Heart left ventricle (tissue), 16 donors: ENCODE data around the gene SMG7. TPM values are rescaled to one million over a fixed set of nuclear protein-coding genes. Genes with fewer than 3 reads are reported as not detected.

ENCODE experiments used
- ATAC-seq, 4 donors: fragments of 200-7000 bp; cut with Tn5 transposase; one replicate each; pipeline ENCODE4 v1.9.1; 2020 to 2022; ENCODE audit warnings: moderate library complexity in 4 of 4, mild to moderate bottlenecking in 3 of 4, moderate number of reproducible peaks in 1 of 4
- DNase-seq, 5 donors: peaks; one replicate each; pipeline ENCODE4 v3.0.0-alpha.2; 2020
- H3K27ac ChIP-seq, 12 donors: fragments of 200-600 bp; sonication (generic) in 4 of 12; one replicate each; pipeline versions ENCODE4 v1.5.0 to v1.8.0; 2016 to 2022; ENCODE audit warnings: mild to moderate bottlenecking in 2 of 12
- H3K27me3 ChIP-seq, 9 donors: fragments of 200-600 bp; sonication (generic) in 2 of 9; one replicate each; pipeline versions ENCODE4 v1.5.1 to v1.8.0; 2016 to 2022; ENCODE audit warnings: mild to moderate bottlenecking in 3 of 9
- H3K36me3 ChIP-seq, 9 donors: fragments of 200-600 bp; sonication (generic) in 2 of 9; one replicate each; pipeline versions ENCODE4 v1.5.0 to v1.8.0; 2018 to 2022; ENCODE audit warnings: mild to moderate bottlenecking in 2 of 9
- H3K4me1 ChIP-seq, 12 donors: fragments of 200-600 bp; sonication (generic) in 4 of 12; one replicate each; pipeline versions ENCODE4 v1.5.0 to v1.8.0; 2016 to 2022; ENCODE audit warnings: mild to moderate bottlenecking in 3 of 12
- H3K4me3 ChIP-seq, 12 donors: fragments of 200-600 bp; sonication (generic) in 4 of 12; one replicate each; pipeline versions ENCODE4 v1.5.0 to v1.8.0; 2017 to 2022; ENCODE audit warnings: mild to moderate bottlenecking in 9 of 12, moderate library complexity in 4 of 12
- H3K9me3 ChIP-seq, 12 donors: fragments of 200-600 bp; sonication (generic) in 4 of 12; one replicate each; pipeline versions ENCODE4 v1.5.0 to v1.8.0; 2016 to 2022; ENCODE audit warnings: mild to moderate bottlenecking in 1 of 12
- POLR2A ChIP-seq, 2 donors: fragments of 450-650 bp; IDR thresholded peaks; one replicate each; pipeline ENCODE4 v1.6.1; 2017; ENCODE audit warnings: antibody characterized with exemption in 2 of 2, mild to moderate bottlenecking in 2 of 2, moderate library complexity in 2 of 2
- WGBS, 4 donors: extraction: QIAGEN DNeasy Blood & Tissue Kit in 2 of 4; methylation state at CpG; one replicate each; pipeline versions ENCODE4 v1.1.5 to v1.1.7; 2013 to 2018; 5-methylcytosine and 5-hydroxymethylcytosine counted together
- intact Hi-C, 10 donors: fragments of 100-400 bp; cut with DNase I; formaldehyde crosslinking; loops; one replicate each; pipeline versions ENCODE4 v1.11.1 to v1.14.2; 2022
- polyA plus RNA-seq, 2 donors: library from polyadenylated mRNA; stranded (reverse); fragments of 200-250 nt; gene quantifications; one replicate each; pipeline ENCODE4 v1.2.3, GENCODE V29; 2013
- total RNA-seq, 9 donors: library from RNA; depleted of rRNA in 2 of 9; stranded (reverse); fragments of >200 nt in 2 of 9; fragmentation: NEBNext Ultra II Directional in 3 of 9; extraction: Animal tissue kit (Norgen Biotek cat#: 25700) in 3 of 9; gene quantifications; one replicate each; pipeline versions ENCODE4 v1.1.0 to v1.2.4, GENCODE V29; 2016 to 2023
- TF ChIP-seq, protein P1 (sequence below), 12 donors: fragments of 200-600 bp; sonication (generic) in 4 of 12; IDR thresholded peaks; one replicate each; pipeline versions ENCODE4 v1.5.0 to v1.8.0; 2018 to 2022; ENCODE audit warnings: antibody characterized with exemption in 12 of 12, mild to moderate bottlenecking in 5 of 12
- donor health status: ischemic (EF 13 %, LVEDD 7.1; RV severe dilation, severe dysfunction).
- donor health status: healthy with polysubstance abuse.
- donor health status: DM: no; HTN: yes; CAD: no.
- donor health status: DM: no; HTN: no; CAD: no.
- donor health status: ischemic (EF 25% LVEDD 6.9; RV normal size, moderate dysfunction).
- donor health status: ischemic (EF 25% LVEDD 5.7; RV mildly dilated, moderate dysfunction).
- donor health status: healthy.
- donor health status: DM: yes; HTN: yes; CAD: no.
- donor health status: ischemic (EF 35%, LVEDD 5.7; RV mildly dilated, moderate dysfunction).
- donor health status: nonischemic (EF 11% LVEDD 7.7; RV severe dilation, severe dysfunction).
- donor health status: DM: yes; HTN: yes; CAD: no.
- donor health status: PGD.
- donor health status: ischemic (EF 29% LVEDD 5.4; RV normal size, mild dysfunction).
- donor health status: nonischemic (EF 23%, LVEDD 6.1; RV moderate dilation, normal function).

SMG7 gene
- total and polyA plus RNA-seq, 11 donors = 15.3 to 55.0 (median 38.3) TPM

DNA sequence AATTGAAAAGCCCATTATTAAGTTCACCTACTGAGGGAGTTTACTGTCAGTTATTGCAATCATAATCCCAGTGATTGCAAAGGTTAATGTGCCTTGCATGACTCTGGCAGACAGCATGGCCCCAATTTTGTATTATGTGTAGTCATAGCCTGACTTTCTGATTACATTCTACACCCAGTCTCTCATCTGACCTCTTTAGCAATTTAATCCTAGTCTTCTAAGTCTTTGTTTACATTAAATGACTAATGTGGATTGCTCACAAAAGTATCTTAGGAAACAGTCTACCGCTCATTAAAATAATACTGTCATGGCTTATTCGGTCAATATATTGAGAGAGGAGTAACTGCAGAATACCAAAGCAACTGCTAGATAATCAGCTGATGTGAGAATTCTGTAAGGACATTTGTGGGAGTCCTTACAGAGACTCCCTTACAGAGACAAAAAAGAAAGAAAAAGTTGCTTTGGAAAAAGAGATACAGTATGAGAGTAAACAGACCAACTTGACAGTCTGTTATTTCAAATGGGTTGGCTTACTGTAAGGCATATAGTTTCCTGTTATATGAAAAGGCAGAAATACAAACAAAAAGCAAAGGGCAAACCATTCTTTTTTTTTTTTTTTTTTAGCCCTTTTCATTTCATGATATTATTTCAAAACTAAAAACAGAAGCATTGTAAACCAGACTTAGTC lies 42.8 kb downstream of the SMG7 start:
- intact Hi-C loops = no loop called here
- H3K4me1 ChIP-seq = peaks cover 0 to 39% (median 6%) of the 10 kb centered on the region in 12 donors
- WGBS, 4 donors = 87 to 90% (median 88%) methylated on average over 2 of the region's 2 CpGs
- no peaks in the 10 kb centered on the region for H3K9me3 ChIP-seq
- no peak for TF ChIP-seq POLR2A (IDR thresholded peaks at IDR 0.05)
- TF ChIP-seq, protein P1, sequence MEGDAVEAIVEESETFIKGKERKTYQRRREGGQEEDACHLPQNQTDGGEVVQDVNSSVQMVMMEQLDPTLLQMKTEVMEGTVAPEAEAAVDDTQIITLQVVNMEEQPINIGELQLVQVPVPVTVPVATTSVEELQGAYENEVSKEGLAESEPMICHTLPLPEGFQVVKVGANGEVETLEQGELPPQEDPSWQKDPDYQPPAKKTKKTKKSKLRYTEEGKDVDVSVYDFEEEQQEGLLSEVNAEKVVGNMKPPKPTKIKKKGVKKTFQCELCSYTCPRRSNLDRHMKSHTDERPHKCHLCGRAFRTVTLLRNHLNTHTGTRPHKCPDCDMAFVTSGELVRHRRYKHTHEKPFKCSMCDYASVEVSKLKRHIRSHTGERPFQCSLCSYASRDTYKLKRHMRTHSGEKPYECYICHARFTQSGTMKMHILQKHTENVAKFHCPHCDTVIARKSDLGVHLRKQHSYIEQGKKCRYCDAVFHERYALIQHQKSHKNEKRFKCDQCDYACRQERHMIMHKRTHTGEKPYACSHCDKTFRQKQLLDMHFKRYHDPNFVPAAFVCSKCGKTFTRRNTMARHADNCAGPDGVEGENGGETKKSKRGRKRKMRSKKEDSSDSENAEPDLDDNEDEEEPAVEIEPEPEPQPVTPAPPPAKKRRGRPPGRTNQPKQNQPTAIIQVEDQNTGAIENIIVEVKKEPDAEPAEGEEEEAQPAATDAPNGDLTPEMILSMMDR (IDR thresholded peaks at IDR 0.05) = no peak
- H3K4me3 ChIP-seq = no peak overlapping the region
- H3K36me3 ChIP-seq = peaks cover 0 to 46% (median 39%) of the 10 kb centered on the region in 9 donors
- ATAC-seq (no peak), DNase-seq (no peak)
- peak overlapping the region in 1 of 12 donors; percentile 3 for H3K27ac ChIP-seq
- no peaks in the 10 kb centered on the region for H3K27me3 ChIP-seq

DNA sequence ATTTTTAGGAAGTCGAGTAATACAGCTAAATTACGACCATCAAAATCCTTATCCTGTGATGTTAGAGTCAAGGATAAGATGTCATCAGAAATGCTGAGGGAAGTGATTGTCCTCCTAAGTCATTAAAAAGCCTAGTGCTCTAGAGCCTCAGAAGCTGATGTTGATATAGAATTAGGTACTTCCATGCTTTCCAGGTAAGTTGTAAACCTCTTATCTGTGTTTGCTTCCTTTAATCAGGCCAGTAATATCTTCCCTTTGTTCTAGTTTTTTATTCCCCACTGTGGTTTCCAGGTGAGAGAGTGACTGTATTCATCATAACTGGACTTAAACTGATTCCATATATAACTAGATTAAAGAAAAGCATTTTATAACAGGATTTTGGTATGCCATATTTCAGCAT lies 44.4 kb downstream of the SMG7 start:
- Histone ChIP-seq H3K4me1 (peaks cover 0 to 39% (median 4%) of the 10 kb centered on the region in 12 donors), H3K36me3 (peaks cover 0 to 60% (median 48%) of the 10 kb centered on the region in 9 donors), H3K27me3 (no peaks in the 10 kb centered on the region), H3K9me3 (no peaks in the 10 kb centered on the region), H3K27ac (peak overlapping the region in 1 of 12 donors; percentile 27), H3K4me3 (no peak overlapping the region)
- ATAC-seq (no peak), DNase-seq (no peak)
- 89 to 95% (median 90%) methylated on average over 2 of the region's 2 CpGs for WGBS, 4 donors
- TF ChIP-seq POLR2A (IDR thresholded peaks at IDR 0.05) = no peak
- TF ChIP-seq, protein P1 (IDR thresholded peaks at IDR 0.05) = no peak
- intact Hi-C loops = no loop called here

DNA sequence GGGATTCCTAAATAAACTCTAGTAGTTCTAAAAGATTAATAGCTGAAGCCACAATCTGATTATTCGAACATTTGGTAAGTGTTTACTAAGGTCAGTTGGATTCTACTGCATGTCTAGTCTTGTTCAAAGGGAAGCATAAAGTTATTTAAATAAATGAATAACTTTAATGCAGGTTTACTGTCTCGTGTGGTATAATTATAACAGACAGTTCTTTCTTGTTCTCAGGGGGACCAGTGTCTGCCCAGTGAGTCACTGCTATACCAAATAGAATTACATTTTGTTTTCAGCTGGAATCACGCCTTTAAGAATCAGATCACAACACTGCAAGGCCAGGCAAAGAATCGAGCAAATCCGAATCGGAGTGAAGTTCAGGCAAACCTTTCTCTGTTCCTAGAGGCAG lies 45.1 kb downstream of the SMG7 start:
- DNase-seq (no peak), ATAC-seq (no peak)
- peaks cover 0 to 39% (median 4%) of the 10 kb centered on the region in 12 donors for H3K4me1 ChIP-seq
- H3K9me3 ChIP-seq = no peaks in the 10 kb centered on the region
- peak overlapping the region in 1 of 12 donors; percentile 27 for H3K27ac ChIP-seq
- H3K36me3 ChIP-seq = peaks cover 0 to 66% (median 54%) of the 10 kb centered on the region in 9 donors
- no peak overlapping the region for H3K4me3 ChIP-seq
- 88 to 92% (median 91%) methylated on average over 6 of the region's 6 CpGs for WGBS, 4 donors
- intact Hi-C loops = no loop called here
- no peaks in the 10 kb centered on the region for H3K27me3 ChIP-seq
- TF ChIP-seq, protein P1 (IDR thresholded peaks at IDR 0.05) = no peak
- no peak for TF ChIP-seq POLR2A (IDR thresholded peaks at IDR 0.05)

DNA sequence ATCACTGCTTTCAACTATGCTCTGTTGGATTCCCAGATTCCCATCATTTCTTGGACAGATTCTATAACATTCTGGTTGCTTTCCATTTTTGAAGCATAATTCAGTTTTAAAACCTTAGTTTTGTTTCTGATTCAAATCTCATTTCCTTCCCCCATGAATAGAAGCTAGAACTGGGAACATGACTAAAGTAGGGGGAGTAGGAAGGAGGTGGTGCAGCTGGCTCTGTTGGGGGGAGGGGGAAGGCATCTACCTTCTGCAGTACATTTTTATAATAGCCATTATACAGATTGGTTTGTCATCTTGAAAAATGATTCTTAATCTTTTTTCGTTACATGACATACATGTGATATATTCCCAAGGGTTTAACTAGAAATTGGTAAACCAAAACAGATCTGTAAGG lies 48.1 kb downstream of the SMG7 start:
- intact Hi-C loops = no loop called here
- H3K4me1 ChIP-seq = peaks cover 0 to 27% (median 1%) of the 10 kb centered on the region in 12 donors
- no peaks in the 10 kb centered on the region for H3K9me3 ChIP-seq
- peak overlapping the region in 1 of 12 donors; percentile 32 for H3K27ac ChIP-seq
- no peak overlapping the region for H3K4me3 ChIP-seq
- no peak for DNase-seq
- peaks cover 0 to 93% (median 65%) of the 10 kb centered on the region in 9 donors for H3K36me3 ChIP-seq
- no peaks in the 10 kb centered on the region for H3K27me3 ChIP-seq
- no peak for ATAC-seq
- 60 to 71% (median 64%) methylated on average over 1 of the region's 1 CpG for WGBS, 4 donors
- TF ChIP-seq POLR2A (IDR thresholded peaks at IDR 0.05) = no peak
- TF ChIP-seq, protein P1 (IDR thresholded peaks at IDR 0.05) = no peak
